Neural cell (in vitro differentiated cells): ENCODE measurements around the gene HOXA5. TPM values are rescaled to one million over a fixed set of nuclear protein-coding genes. Genes with fewer than 3 reads are reported as not detected.

Source experiments
- H2AFZ ChIP-seq: fragments of 200-600, 300-800 bp; sonication (generic), shearing (Covaris generic); 2 replicates; pipeline ENCODE4 v1.6.0; 2014; ENCODE audit warnings: low read depth, mild to moderate bottlenecking, antibody characterized with exemption, low read length, moderate library complexity
- H3F3A ChIP-seq: fragments of 200-600 bp; shearing (Covaris generic); 2 replicates; pipeline ENCODE4 v1.6.1; 2016; ENCODE audit warnings: mild to moderate bottlenecking, moderate library complexity, mixed read lengths, antibody characterized with exemption, low read length; ENCODE audit not compliant: insufficient read depth, poor library complexity, severe bottlenecking
- H3K27ac ChIP-seq: fragments of 200-600, 300-800 bp; sonication (generic), shearing (Covaris generic); 2 replicates; pipeline ENCODE4 v1.5.1; 2014; ENCODE audit warnings: mild to moderate bottlenecking, low read length, moderate library complexity
- H3K27me3 ChIP-seq: fragments of 300-800, 200-600 bp; sonication (generic), shearing (Covaris generic); 2 replicates; pipeline ENCODE4 v1.6.0; 2014; ENCODE audit warnings: mild to moderate bottlenecking, low read depth, low read length, moderate library complexity; ENCODE audit not compliant: insufficient read depth
- H3K36me3 ChIP-seq: fragments of 300-800, 200-600 bp; sonication (generic), shearing (Covaris generic); 2 replicates; pipeline ENCODE4 v1.5.1; 2014; ENCODE audit warnings: mild to moderate bottlenecking, antibody characterized with exemption, low read length, moderate library complexity; ENCODE audit not compliant: insufficient read depth
- H3K4me2 ChIP-seq: fragments of 300-800, 200-600 bp; sonication (generic), shearing (Covaris generic); 2 replicates; pipeline ENCODE4 v1.6.0; 2014; ENCODE audit warnings: mild to moderate bottlenecking, low read length
- H3K4me3 ChIP-seq: fragments of 300-800, 200-600 bp; sonication (generic), shearing (Covaris generic); 2 replicates; pipeline ENCODE4 v1.5.1; 2014; ENCODE audit warnings: mild to moderate bottlenecking, low read length, moderate library complexity
- H3K79me2 ChIP-seq: fragments of 200-600 bp; shearing (Covaris generic); replicated peaks from 2 replicates; pipeline ENCODE4 v1.6.0; 2014; ENCODE audit warnings: mild to moderate bottlenecking, low read length, moderate library complexity; ENCODE audit not compliant: insufficient read depth
- H3K9ac ChIP-seq: fragments of 300-800, 200-600 bp; sonication (generic), shearing (Covaris generic); 2 replicates; pipeline ENCODE4 v1.6.1; 2016; ENCODE audit warnings: mild to moderate bottlenecking, low read length, mixed read lengths
- H3K9me2 ChIP-seq: fragments of 200-600 bp; shearing (Covaris generic); 2 replicates; pipeline ENCODE4 v1.6.1; 2016; ENCODE audit warnings: mild to moderate bottlenecking, low read length, mixed read lengths; ENCODE audit not compliant: insufficient read depth
- H3K9me3 ChIP-seq: fragments of 200-600, 300-800 bp; sonication (generic), shearing (Covaris generic); 2 replicates; pipeline ENCODE4 v1.6.1; 2016; ENCODE audit warnings: mild to moderate bottlenecking, mixed run types, low read length, moderate library complexity, mixed read lengths
- H4K20me1 ChIP-seq: fragments of 200-600 bp; shearing (Covaris generic); 2 replicates; pipeline ENCODE4 v1.6.1; 2016; ENCODE audit warnings: mild to moderate bottlenecking, mixed run types; ENCODE audit not compliant: insufficient read depth
- CTCF ChIP-seq: fragments of 450-650 bp; IDR thresholded peaks from 2 replicates; pipeline ENCODE4 v1.5.1; 2014; ENCODE audit warnings: antibody characterized with exemption, mild to moderate bottlenecking, moderate library complexity; ENCODE audit not compliant: poor library complexity, severe bottlenecking
- EP300 ChIP-seq: fragments of 450-650 bp; conservative IDR thresholded peaks from 2 replicates; pipeline ENCODE4 v1.6.1; 2014; ENCODE audit warnings: antibody characterized with exemption, mild to moderate bottlenecking, moderate library complexity; ENCODE audit not compliant: poor library complexity, severe bottlenecking
- EZH2 ChIP-seq: fragments of 200-600, 300-800 bp; shearing (Covaris generic), sonication (generic); IDR thresholded peaks from 2 replicates; pipeline ENCODE4 v1.6.1; 2014; ENCODE audit warnings: antibody characterized with exemption, low read length, borderline replicate concordance, mild to moderate bottlenecking; ENCODE audit not compliant: insufficient read depth, poor library complexity, severe bottlenecking
- MXI1 ChIP-seq: fragments of 450-650 bp; conservative IDR thresholded peaks from 2 replicates; pipeline ENCODE4 v1.6.1; 2014; ENCODE audit warnings: antibody characterized with exemption, mild to moderate bottlenecking; ENCODE audit not compliant: poor library complexity, severe bottlenecking
- POLR2AphosphoS5 ChIP-seq: IDR thresholded peaks from 2 replicates; pipeline ENCODE4 v1.6.1; 2012
- RAD21 ChIP-seq: fragments of 450-650 bp; conservative IDR thresholded peaks from 2 replicates; pipeline ENCODE4 v1.6.1; 2014; ENCODE audit warnings: antibody characterized with exemption, mild to moderate bottlenecking, moderate library complexity
- REST ChIP-seq: IDR thresholded peaks from 2 replicates; pipeline ENCODE4 v1.6.1; 2012; ENCODE audit warnings: borderline replicate concordance
- SMC3 ChIP-seq: fragments of 450-650 bp; conservative IDR thresholded peaks from 2 replicates; pipeline ENCODE4 v1.6.1; 2014; ENCODE audit warnings: antibody characterized with exemption, mild to moderate bottlenecking, moderate library complexity; ENCODE audit not compliant: poor library complexity
- TAF1 ChIP-seq: IDR thresholded peaks from 2 replicates; pipeline ENCODE4 v1.6.1; 2012; ENCODE audit warnings: low read depth
- polyA plus RNA-seq: library from polyadenylated mRNA; depleted of rRNA; stranded (reverse); fragments of >200 nt; gene quantifications from 2 replicates; pipeline ENCODE4 v1.2.3, GENCODE V29; 2014

The HOXA5 gene
- polyA plus RNA-seq, 1 donor from 2014 or later: not detected

- no peak within 1 kb of the TSS for H3K27ac ChIP-seq
- H3K4me2 ChIP-seq: no peak within 1 kb of the TSS
- H3K79me2 ChIP-seq: no peaks in the 10 kb centered on the region
- no peak within 1 kb of the TSS for H3K4me3 ChIP-seq
- no peaks in the 10 kb centered on the region for H3F3A ChIP-seq
- H3K9me3 ChIP-seq: peaks cover 6% of the 10 kb centered on the region
- TF ChIP-seq RAD21 (no peak), EZH2 (peak; percentile 12)
- H3K9me2 ChIP-seq: no peaks in the 10 kb centered on the region
- no peak within 1 kb of the TSS for H3K9ac ChIP-seq
- H4K20me1 ChIP-seq: no peaks in the 10 kb centered on the region
- H3K36me3 ChIP-seq: no peaks in the 10 kb centered on the region
- H3K27me3 ChIP-seq: peaks cover 100% of the 10 kb centered on the region
- no peak within 1 kb of the TSS for H2AFZ ChIP-seq
Measured at GRCh38 chr7:27185013-27185853, 41.8 kb upstream of the HOXA5 start, which contains the start of gene HOXA11. Gene HOXA11 (minus strand): TSS chr7:27185232. CDS start chr7:27185144, 88 bp downstream.

- no peaks in the 10 kb centered on the region for H3K79me2 ChIP-seq
- H3K4me2 ChIP-seq: no peak overlapping the region
- no peak overlapping the region for H3K9ac ChIP-seq
- H3K27ac ChIP-seq: no peak overlapping the region
- no peak overlapping the region for H2AFZ ChIP-seq
- peaks cover 100% of the 10 kb centered on the region for H3K27me3 ChIP-seq
- H3K36me3 ChIP-seq: no peaks in the 10 kb centered on the region
- H3K4me3 ChIP-seq: no peak overlapping the region
- no peaks in the 10 kb centered on the region for H3F3A ChIP-seq
- H3K9me3 ChIP-seq: peaks cover 7% of the 10 kb centered on the region
- no peaks in the 10 kb centered on the region for H3K9me2 ChIP-seq
- TF ChIP-seq MXI1 (no peak), EP300 (no peak), EZH2 (no peak), TAF1 (no peak), REST (no peak), POLR2AphosphoS5 (no peak), SMC3 (no peak), RAD21 (no peak), CTCF (no peak)
- H4K20me1 ChIP-seq: no peaks in the 10 kb centered on the region
Measured at GRCh38 chr7:27184337-27185012, 41.0 kb upstream of the HOXA5 start.
